ENCODE measurements around the gene APAF1.

Gene APAF1

DNA sequence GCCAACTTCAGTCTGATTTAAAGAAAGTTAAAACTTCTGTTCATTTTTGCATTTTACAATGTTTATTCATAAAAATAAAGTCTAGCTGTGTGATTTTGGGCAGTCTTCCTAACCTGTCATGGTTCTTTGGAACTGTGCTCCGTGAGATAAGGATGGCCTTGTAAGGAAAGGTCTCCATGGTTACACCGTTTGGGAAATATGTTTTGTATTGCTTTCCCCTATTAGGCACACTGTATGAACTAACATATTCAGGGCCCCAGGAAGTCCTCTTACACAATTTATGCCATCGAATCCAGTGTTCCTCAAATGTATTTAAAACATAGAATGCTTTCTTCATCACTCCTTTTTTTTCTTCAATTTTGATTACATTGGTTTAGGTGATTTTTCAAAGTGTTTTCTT, 54.5 kb downstream of the APAF1 start:
- no peaks in the 10 kb centered on the region for H3K27me3 ChIP-seq (ENCODE audit: insufficient read depth, low read length)
- H4K20me1 ChIP-seq (ENCODE audit: insufficient read depth, low read length) = no peaks in the 10 kb centered on the region
- H3K79me2 ChIP-seq (ENCODE audit: insufficient read depth, low read length) = no peaks in the 10 kb centered on the region
- H3K36me3 ChIP-seq (ENCODE audit: insufficient read depth, low read length) = peaks cover 15% of the 10 kb centered on the region; the same call in 1 of the 2 replicates
- peaks cover 3% of the 10 kb centered on the region; the same call in 1 of the 2 replicates for H3F3A ChIP-seq (ENCODE audit: insufficient read depth, low read length)
- no peak overlapping the region for H3K4me3 ChIP-seq (ENCODE audit: low read depth, low read length, poor library complexity, severe bottlenecking)
- H3K9ac ChIP-seq (ENCODE audit: low read length) = no peak overlapping the region
- no peaks in the 10 kb centered on the region for H3K4me1 ChIP-seq (ENCODE audit: insufficient read depth, low read length, severe bottlenecking)
- TF ChIP-seq, protein P1, sequence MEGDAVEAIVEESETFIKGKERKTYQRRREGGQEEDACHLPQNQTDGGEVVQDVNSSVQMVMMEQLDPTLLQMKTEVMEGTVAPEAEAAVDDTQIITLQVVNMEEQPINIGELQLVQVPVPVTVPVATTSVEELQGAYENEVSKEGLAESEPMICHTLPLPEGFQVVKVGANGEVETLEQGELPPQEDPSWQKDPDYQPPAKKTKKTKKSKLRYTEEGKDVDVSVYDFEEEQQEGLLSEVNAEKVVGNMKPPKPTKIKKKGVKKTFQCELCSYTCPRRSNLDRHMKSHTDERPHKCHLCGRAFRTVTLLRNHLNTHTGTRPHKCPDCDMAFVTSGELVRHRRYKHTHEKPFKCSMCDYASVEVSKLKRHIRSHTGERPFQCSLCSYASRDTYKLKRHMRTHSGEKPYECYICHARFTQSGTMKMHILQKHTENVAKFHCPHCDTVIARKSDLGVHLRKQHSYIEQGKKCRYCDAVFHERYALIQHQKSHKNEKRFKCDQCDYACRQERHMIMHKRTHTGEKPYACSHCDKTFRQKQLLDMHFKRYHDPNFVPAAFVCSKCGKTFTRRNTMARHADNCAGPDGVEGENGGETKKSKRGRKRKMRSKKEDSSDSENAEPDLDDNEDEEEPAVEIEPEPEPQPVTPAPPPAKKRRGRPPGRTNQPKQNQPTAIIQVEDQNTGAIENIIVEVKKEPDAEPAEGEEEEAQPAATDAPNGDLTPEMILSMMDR (IDR thresholded peaks at IDR 0.05; ENCODE audit: low read length) = no peak
- no peak for TF ChIP-seq EZH2 (IDR thresholded peaks at IDR 0.05; ENCODE audit: borderline replicate concordance, low read length)
- H3K9me2 ChIP-seq (ENCODE audit: low read depth, low read length) = no peaks in the 10 kb centered on the region
- H3K9me3 ChIP-seq (ENCODE audit: low read length) = no peaks in the 10 kb centered on the region
- no peak overlapping the region for H2AFZ ChIP-seq (ENCODE audit: low read length)
- H3K4me2 ChIP-seq (ENCODE audit: low read length) = no peak overlapping the region
- H3K27ac ChIP-seq (ENCODE audit: low read depth, low read length, poor library complexity, severe bottlenecking) = no peak overlapping the region

DNA sequence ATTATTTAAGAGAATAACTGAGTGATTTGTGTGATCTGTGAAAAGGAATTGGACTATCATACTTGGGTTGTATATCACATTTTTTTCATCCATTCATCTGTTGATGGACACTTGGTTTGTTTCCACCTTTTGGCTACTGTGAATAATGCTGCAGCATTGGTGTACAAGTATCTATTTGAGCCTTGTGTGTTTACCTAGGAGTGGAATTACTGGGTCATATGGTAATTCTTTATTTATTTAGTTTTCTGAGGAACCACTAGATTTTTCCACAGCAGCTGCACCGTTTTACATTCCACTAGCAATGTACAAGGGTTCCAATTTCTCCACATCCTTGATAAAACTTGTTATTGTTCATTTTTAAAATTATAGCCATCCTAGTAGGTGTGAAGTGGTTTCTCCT, 56.1 kb downstream of the APAF1 start:
- no peaks in the 10 kb centered on the region for H3K9me3 ChIP-seq (ENCODE audit: low read length)
- no peaks in the 10 kb centered on the region for H4K20me1 ChIP-seq (ENCODE audit: insufficient read depth, low read length)
- H3F3A ChIP-seq (ENCODE audit: insufficient read depth, low read length) = peaks cover 3% of the 10 kb centered on the region; the same call in 1 of the 2 replicates
- H3K79me2 ChIP-seq (ENCODE audit: insufficient read depth, low read length) = no peaks in the 10 kb centered on the region
- peaks cover 15% of the 10 kb centered on the region; the same call in 1 of the 2 replicates for H3K36me3 ChIP-seq (ENCODE audit: insufficient read depth, low read length)
- H2AFZ ChIP-seq (ENCODE audit: low read length) = no peak overlapping the region
- no peak overlapping the region for H3K4me3 ChIP-seq (ENCODE audit: low read depth, low read length, poor library complexity, severe bottlenecking)
- no peaks in the 10 kb centered on the region for H3K9me2 ChIP-seq (ENCODE audit: low read depth, low read length)
- no peaks in the 10 kb centered on the region for H3K4me1 ChIP-seq (ENCODE audit: insufficient read depth, low read length, severe bottlenecking)
- no peaks in the 10 kb centered on the region for H3K27me3 ChIP-seq (ENCODE audit: insufficient read depth, low read length)
- no peak overlapping the region for H3K9ac ChIP-seq (ENCODE audit: low read length)
- H3K4me2 ChIP-seq (ENCODE audit: low read length) = no peak overlapping the region
- TF ChIP-seq, protein P1 (IDR thresholded peaks at IDR 0.05; ENCODE audit: low read length) = no peak
- no peak for TF ChIP-seq EZH2 (IDR thresholded peaks at IDR 0.05; ENCODE audit: borderline replicate concordance, low read length)
- H3K27ac ChIP-seq (ENCODE audit: low read depth, low read length, poor library complexity, severe bottlenecking) = no peak overlapping the region

DNA sequence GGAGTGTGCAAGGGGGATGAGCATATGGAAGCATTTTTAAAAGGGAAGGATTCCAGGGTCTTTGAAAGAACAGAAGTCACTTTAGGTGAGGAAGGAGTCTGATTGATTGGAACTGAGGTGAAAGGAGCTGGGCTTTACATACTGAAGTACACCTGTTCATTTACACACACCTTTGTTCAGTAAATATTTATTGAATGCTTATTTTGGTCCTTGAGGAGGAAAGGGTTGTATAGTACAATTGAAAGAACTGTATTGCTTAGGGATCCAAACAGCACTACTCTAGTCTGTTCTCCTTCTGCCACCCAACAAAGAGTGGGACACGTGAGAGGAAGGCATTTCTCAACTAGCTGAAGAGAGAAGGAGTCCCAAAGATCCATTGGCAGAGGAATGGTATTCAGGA, 63.9 kb downstream of the APAF1 start:
- H3K27ac ChIP-seq (ENCODE audit: low read depth, low read length, poor library complexity, severe bottlenecking) = no peak overlapping the region
- H3K27me3 ChIP-seq (ENCODE audit: insufficient read depth, low read length) = no peaks in the 10 kb centered on the region
- H3K4me1 ChIP-seq (ENCODE audit: insufficient read depth, low read length, severe bottlenecking) = no peaks in the 10 kb centered on the region
- H2AFZ ChIP-seq (ENCODE audit: low read length) = no peak overlapping the region
- TF ChIP-seq EZH2 (IDR thresholded peaks at IDR 0.05; ENCODE audit: borderline replicate concordance, low read length) = no peak
- TF ChIP-seq, protein P1 (IDR thresholded peaks at IDR 0.05; ENCODE audit: low read length) = no peak
- H3K9ac ChIP-seq (ENCODE audit: low read length) = no peak overlapping the region
- no peaks in the 10 kb centered on the region for H3F3A ChIP-seq (ENCODE audit: insufficient read depth, low read length)
- peaks cover 40% of the 10 kb centered on the region for H3K36me3 ChIP-seq (ENCODE audit: insufficient read depth, low read length)
- no peak overlapping the region for H3K4me3 ChIP-seq (ENCODE audit: low read depth, low read length, poor library complexity, severe bottlenecking)
- no peaks in the 10 kb centered on the region for H4K20me1 ChIP-seq (ENCODE audit: insufficient read depth, low read length)
- no peaks in the 10 kb centered on the region for H3K79me2 ChIP-seq (ENCODE audit: insufficient read depth, low read length)
- H3K4me2 ChIP-seq (ENCODE audit: low read length) = no peak overlapping the region
- H3K9me3 ChIP-seq (ENCODE audit: low read length) = no peaks in the 10 kb centered on the region
- no peaks in the 10 kb centered on the region for H3K9me2 ChIP-seq (ENCODE audit: low read depth, low read length)
